ENCODE measurements around the gene INTU. TPM values are rescaled to one million over a fixed set of nuclear protein-coding genes. Genes with fewer than 3 reads are reported as not detected.

Gene INTU
- total RNA-seq, 1 experiment from 2014 or later, result 3.7 TPM

DNA sequence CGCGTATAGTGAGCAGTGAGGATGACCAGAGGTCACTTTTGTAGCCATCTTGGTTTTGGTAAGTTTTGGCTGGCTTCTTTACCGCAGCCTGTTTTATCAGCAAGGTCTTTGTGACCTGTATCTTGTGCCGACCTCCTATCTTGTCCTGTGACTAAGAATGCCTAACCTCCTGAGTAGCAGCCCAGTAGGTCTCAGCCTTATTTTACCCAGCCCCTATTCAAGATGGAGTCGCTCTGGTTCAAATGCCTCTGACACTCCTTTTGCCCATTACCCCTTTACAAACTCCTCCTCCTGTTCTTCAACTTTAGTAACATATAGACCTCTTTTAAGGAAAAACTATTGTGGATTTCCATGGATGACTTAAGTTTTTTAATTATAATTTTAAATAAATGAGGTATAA lies 2.6 kb upstream of the INTU start:
- no peak for DNase-seq (ENCODE audit: low read depth, low spot score)
- Histone ChIP-seq H3K4me3 (ENCODE audit: low read depth in 2 of 2, low read length in 2 of 2) (no peak overlapping the region), H3K9me3 (ENCODE audit: control insufficient read depth, insufficient read depth, low read depth, low read length) (no peaks in the 10 kb centered on the region), H3K36me3 (ENCODE audit: control insufficient read depth, insufficient read depth, low read length) (no peaks in the 10 kb centered on the region; the same call in 1 of the 2 replicates), H3K4me1 (ENCODE audit: control insufficient read depth, insufficient read depth, low read length) (no peaks in the 10 kb centered on the region; the same call in 1 of the 2 replicates), H3K27me3 (ENCODE audit: control insufficient read depth, insufficient read depth, low read length) (no peaks in the 10 kb centered on the region), H3K27ac (ENCODE audit: low read length) (no peak overlapping the region)
- in situ Hi-C loops (cut with HindIII; ENCODE audit: low pct_unique_long_range_greater_than_20kb, low sequenced_read_pairs) (no loop called here), intact Hi-C loops (cut with micrococcal nuclease; ENCODE audit: unreplicated experiment) (no loop called here)
- ChIA-PET POLR2A (no interaction called here), CTCF (no interaction called here)
- no peak for ATAC-seq
- no TSS peak for BruUV-seq (replicated peaks)
- TF ChIP-seq, protein P1, sequence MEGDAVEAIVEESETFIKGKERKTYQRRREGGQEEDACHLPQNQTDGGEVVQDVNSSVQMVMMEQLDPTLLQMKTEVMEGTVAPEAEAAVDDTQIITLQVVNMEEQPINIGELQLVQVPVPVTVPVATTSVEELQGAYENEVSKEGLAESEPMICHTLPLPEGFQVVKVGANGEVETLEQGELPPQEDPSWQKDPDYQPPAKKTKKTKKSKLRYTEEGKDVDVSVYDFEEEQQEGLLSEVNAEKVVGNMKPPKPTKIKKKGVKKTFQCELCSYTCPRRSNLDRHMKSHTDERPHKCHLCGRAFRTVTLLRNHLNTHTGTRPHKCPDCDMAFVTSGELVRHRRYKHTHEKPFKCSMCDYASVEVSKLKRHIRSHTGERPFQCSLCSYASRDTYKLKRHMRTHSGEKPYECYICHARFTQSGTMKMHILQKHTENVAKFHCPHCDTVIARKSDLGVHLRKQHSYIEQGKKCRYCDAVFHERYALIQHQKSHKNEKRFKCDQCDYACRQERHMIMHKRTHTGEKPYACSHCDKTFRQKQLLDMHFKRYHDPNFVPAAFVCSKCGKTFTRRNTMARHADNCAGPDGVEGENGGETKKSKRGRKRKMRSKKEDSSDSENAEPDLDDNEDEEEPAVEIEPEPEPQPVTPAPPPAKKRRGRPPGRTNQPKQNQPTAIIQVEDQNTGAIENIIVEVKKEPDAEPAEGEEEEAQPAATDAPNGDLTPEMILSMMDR (IDR thresholded peaks at IDR 0.05), result no peak
- TF ChIP-seq POLR2AphosphoS5 (IDR thresholded peaks at IDR 0.05; ENCODE audit: low read depth, low read length) (no peak), TCF7L2 (IDR thresholded peaks at IDR 0.05; ENCODE audit: low read depth, low read length) (no peak), SIN3A (IDR thresholded peaks at IDR 0.05; ENCODE audit: borderline replicate concordance, insufficient read depth, low read depth, low read length) (no peak)
- TF ChIP-seq, protein P2, sequence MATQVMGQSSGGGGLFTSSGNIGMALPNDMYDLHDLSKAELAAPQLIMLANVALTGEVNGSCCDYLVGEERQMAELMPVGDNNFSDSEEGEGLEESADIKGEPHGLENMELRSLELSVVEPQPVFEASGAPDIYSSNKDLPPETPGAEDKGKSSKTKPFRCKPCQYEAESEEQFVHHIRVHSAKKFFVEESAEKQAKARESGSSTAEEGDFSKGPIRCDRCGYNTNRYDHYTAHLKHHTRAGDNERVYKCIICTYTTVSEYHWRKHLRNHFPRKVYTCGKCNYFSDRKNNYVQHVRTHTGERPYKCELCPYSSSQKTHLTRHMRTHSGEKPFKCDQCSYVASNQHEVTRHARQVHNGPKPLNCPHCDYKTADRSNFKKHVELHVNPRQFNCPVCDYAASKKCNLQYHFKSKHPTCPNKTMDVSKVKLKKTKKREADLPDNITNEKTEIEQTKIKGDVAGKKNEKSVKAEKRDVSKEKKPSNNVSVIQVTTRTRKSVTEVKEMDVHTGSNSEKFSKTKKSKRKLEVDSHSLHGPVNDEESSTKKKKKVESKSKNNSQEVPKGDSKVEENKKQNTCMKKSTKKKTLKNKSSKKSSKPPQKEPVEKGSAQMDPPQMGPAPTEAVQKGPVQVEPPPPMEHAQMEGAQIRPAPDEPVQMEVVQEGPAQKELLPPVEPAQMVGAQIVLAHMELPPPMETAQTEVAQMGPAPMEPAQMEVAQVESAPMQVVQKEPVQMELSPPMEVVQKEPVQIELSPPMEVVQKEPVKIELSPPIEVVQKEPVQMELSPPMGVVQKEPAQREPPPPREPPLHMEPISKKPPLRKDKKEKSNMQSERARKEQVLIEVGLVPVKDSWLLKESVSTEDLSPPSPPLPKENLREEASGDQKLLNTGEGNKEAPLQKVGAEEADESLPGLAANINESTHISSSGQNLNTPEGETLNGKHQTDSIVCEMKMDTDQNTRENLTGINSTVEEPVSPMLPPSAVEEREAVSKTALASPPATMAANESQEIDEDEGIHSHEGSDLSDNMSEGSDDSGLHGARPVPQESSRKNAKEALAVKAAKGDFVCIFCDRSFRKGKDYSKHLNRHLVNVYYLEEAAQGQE (IDR thresholded peaks at IDR 0.05; ENCODE audit: insufficient read depth in 1 of 2, low read depth in 2 of 2, low read length in 1 of 2), result no peak

DNA sequence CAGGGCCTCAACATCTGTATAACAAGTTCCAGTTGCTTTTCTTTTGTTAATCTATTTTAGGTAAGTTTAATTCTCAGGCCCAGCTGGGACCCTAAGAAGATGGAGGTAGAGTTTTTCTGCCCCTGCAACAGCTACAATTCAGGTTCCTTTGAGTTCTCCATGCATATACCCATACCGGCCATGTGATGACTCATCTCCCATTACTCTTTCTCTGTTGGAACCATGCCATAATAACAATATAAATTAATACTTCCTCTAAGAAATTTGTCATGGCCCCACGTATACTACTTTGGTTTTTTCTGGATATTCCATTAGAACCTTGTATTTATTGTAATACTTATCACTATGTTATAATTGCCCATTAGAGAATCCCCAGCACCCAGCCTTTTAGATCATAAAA lies 1.3 kb upstream of the INTU start:
- in situ Hi-C loops (cut with HindIII; ENCODE audit: low pct_unique_long_range_greater_than_20kb, low sequenced_read_pairs), result no loop called here
- ChIA-PET CTCF (no interaction called here), POLR2A (no interaction called here)
- no peak for ATAC-seq
- DNase-seq (ENCODE audit: low read depth, low spot score), result no peak
- H3K27ac ChIP-seq (ENCODE audit: low read length), result no peak overlapping the region
- H3K4me3 ChIP-seq (ENCODE audit: low read depth in 2 of 2, low read length in 2 of 2), result no peak overlapping the region
- BruUV-seq (replicated peaks), result no TSS peak
- intact Hi-C loops (cut with micrococcal nuclease; ENCODE audit: unreplicated experiment), result no loop called here
- TF ChIP-seq, protein P1 (IDR thresholded peaks at IDR 0.05), result no peak
- TF ChIP-seq, protein P2 (IDR thresholded peaks at IDR 0.05; ENCODE audit: insufficient read depth in 1 of 2, low read depth in 2 of 2, low read length in 1 of 2), result no peak
- TF ChIP-seq POLR2AphosphoS5 (IDR thresholded peaks at IDR 0.05; ENCODE audit: low read depth, low read length) (no peak), SIN3A (IDR thresholded peaks at IDR 0.05; ENCODE audit: borderline replicate concordance, insufficient read depth, low read depth, low read length) (no peak), TCF7L2 (IDR thresholded peaks at IDR 0.05; ENCODE audit: low read depth, low read length) (no peak)
- no peaks in the 10 kb centered on the region; the same call in 1 of the 2 replicates for H3K36me3 ChIP-seq (ENCODE audit: control insufficient read depth, insufficient read depth, low read length)
- no peaks in the 10 kb centered on the region for H3K27me3 ChIP-seq (ENCODE audit: control insufficient read depth, insufficient read depth, low read length)
- H3K4me1 ChIP-seq (ENCODE audit: control insufficient read depth, insufficient read depth, low read length), result no peaks in the 10 kb centered on the region; the same call in 1 of the 2 replicates
- no peaks in the 10 kb centered on the region for H3K9me3 ChIP-seq (ENCODE audit: control insufficient read depth, insufficient read depth, low read depth, low read length)

Data from Panc1 (cell line).